ENCODE data around the gene ETNPPL.
A peak's percentile ranks its signal among the peaks of the same experiment; 100 is the strongest.

The ETNPPL gene

DNA sequence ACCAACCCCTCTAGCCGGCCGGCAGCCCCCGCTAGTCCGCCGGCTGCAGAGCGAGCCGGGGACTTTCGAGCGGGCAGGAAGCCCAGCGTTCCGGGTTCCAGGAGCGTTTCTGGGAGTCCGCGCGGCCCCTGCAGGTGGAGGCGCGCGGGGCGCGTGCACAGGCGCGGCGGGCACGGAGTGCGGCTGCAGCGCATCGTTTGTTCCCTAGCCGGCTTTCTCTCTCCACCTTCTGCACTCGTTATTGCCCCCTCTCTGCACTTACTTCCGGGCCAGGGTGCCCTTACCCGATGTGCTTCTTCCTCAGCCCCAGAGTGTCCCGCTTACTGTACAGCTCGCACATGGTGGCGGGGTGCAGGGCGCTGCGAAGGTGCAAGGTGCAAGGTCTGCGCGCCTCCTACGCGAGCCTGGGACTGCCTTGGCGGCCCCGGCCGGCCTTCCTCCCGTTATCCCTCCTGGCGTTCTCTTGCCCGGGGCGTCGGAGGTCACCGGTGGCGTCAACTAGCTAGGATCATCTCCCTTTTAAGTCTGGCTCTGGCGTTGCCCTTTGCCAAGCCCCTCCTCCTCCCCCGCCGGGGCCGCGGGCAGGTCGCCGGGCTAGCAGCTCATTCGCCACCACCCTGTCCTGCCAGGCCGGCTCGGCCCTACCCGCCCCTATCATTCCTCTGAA, at the start of gene ETNPPL:
TSS of gene ETNPPL (minus strand) at position 495 of the 667 bp plus-strand sequence. CDS start at position 340, 155 bp downstream.
- DNase-seq: peak; percentile 2

GRCh38 chr4:108811486-108811885, 48.6 kb upstream of the ETNPPL start:
- DNase-seq: no peak

- DNase-seq: no peak
Measured at GRCh38 chr4:108810087-108810486, 47.2 kb upstream of the ETNPPL start.

GRCh38 chr4:108804648-108805273, 41.9 kb upstream of the ETNPPL start:
- DNase-seq: no peak

DNA sequence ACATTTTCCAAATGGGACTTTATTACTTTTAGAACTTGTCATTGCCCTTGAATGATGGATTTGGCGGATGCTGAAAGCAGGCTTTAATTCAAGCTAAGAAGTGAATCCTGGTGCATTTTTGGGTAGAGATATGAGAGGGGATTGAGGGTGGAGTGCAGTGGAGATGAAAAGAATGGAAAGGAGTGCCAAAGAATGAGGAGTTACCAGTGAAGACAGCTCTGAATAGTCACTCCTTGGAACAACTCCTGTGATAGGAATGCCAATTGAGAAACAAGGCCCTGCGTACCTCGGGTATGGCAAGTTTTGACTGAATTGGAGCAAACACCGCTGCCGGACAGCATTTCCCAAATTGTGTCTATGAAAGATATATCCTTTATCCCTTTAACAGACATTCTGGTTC, 36.5 kb upstream of the ETNPPL start:
- no peak for DNase-seq

- no peak for DNase-seq
Measured at GRCh38 chr4:108796173-108796572, 33.3 kb upstream of the ETNPPL start.

GRCh38 chr4:108795733-108796132, 32.9 kb upstream of the ETNPPL start:
- DNase-seq: no peak

DNA sequence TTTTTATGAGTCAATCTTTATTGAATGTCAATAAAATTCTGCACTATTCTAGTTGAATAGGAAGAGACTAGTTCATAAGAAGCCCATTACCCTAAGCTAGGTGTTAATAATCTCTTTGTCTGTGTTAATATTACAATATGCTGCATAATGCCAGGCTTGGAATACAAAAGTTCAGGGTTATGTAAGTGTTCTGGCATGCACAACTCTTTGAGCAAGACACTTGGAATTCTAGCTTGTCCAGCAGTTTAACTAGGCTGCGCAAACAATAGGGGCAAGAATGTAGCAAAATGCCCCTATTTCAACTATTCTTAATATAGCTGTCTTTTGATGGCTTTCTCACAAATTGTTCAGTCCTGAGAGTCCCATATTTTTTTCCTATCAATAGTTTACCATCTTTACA, 31.3 kb upstream of the ETNPPL start:
- DNase-seq: no peak

DNA sequence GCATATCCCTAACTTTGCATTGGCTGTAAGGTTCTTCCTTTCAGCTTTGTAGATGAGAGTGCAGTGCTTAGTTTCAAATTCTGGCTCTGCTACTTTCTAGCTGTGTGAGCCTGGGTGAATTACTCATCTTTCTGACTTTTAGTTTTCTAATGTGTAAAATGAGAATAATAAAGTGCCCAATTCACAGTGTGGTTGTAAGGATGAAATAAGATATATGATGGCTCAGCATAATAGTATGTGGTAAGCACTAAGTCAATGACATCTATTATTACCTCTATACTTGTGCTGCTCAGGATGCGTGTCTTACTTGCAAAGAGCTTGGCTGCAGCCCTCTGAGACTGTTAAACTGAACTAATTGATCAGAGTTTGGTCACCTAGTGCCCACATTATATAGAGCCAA, 30.6 kb upstream of the ETNPPL start:
- no peak for DNase-seq

GRCh38 chr4:108788731-108789130, 25.9 kb upstream of the ETNPPL start:
- no peak for DNase-seq

- no peak for DNase-seq
Measured at GRCh38 chr4:108787724-108788123, 24.9 kb upstream of the ETNPPL start.

DNA sequence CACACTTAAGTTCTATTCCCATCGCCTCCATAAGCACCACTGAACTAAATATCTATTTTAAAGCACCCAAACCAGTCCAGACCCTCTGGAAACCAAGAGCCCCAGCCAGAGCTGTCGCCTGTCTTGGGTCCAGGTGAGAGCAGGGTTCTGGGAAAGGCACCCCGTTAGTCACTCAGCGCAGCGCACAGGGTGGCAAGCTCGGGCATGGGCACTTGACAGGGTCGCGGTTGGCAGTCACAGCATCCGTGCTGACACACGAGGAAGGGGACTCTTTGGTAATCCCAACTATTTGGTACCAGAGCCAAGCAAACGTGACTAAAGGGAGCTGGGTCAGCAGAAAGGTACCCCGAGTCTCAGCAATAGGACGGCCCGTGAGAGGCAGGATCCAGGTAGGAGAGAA, 24.3 kb upstream of the ETNPPL start:
- DNase-seq: no peak

GRCh38 chr4:108786351-108786750, 23.5 kb upstream of the ETNPPL start:
- DNase-seq: no peak

- peak; percentile 21 for DNase-seq
Measured at GRCh38 chr4:108783665-108784463, 21.0 kb upstream of the ETNPPL start.

GRCh38 chr4:108779958-108780357, 17.1 kb upstream of the ETNPPL start:
- DNase-seq: no peak

GRCh38 chr4:108777388-108777787, 14.5 kb upstream of the ETNPPL start:
- no peak for DNase-seq

DNA sequence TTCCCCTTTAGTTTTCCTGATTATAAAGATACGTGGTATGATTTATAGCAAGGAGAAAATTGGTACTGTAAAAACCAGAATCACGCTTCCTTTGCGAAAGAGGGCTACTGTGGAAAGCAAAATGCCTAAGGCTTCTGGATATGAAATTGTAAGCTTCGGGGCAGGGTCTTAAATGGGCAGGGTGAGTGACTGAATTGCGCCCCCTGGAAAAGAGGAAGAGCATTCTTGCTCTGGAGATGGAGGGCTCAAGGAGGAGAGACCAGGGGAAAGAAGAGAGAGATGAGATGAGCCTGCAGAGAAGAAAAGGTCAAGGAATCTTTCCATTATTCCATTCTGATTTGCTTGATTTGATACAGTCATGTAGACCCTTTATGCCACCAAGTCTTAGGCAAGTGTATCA, 13.1 kb upstream of the ETNPPL start:
- no peak for DNase-seq

GRCh38 chr4:108774809-108775530, 12.1 kb upstream of the ETNPPL start:
- peak; percentile 35 for DNase-seq

DNA sequence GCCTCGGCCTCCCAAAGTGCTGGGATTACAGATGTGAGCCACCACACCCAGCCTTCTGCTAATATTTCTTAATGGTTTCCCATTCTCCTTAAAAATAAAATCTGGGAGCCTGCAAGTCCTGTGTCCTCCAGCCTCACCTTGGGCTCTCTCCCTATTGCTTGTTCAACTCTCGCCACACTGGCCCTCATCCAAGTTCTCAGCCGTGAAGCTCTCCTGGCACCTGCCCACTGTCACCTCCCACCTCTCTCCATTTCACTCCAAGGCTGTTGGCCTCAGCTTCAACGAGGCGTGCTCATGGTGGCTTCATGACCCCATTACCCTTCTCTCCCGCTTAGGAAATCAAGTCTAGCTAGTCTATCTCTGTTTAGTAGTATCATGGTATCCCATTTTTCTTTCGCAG, 9.5 kb upstream of the ETNPPL start:
- no peak for DNase-seq

GRCh38 chr4:108766058-108766457, 3.2 kb upstream of the ETNPPL start:
- DNase-seq: no peak

- DNase-seq: no peak
Measured at GRCh38 chr4:108763986-108764385, 1.1 kb upstream of the ETNPPL start.

GRCh38 chr4:108763226-108763593, 357 bp upstream of the ETNPPL start:
- DNase-seq: peak; percentile 39

DNA sequence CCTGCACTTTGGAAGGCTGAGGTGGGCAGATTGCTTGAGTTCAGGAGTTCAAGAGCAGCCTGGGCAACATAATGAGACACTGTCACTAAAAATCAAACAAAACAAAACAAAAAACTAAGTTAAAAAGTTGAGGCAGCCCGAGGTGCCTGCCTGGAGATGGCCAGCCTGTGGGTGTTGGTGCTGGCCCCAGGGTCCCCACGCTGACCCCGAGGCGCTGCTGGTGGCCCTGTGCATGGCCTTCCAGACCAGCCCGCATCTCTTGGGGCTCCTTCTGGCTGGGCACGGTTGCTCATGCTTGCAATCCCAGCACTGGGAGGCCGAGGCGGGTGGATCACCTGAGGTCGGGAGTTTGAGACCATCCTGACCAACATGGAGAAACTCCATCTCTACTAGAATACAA, 4.4 kb downstream of the ETNPPL start:
- no peak for DNase-seq
